ENCODE results near the gene SPOP. TPM values are rescaled to one million over a fixed set of nuclear protein-coding genes. Genes with fewer than 3 reads are reported as not detected.

The SPOP gene
- total RNA-seq, 4 donors from 2014 or later = 44.3 to 147 (median 99.0) TPM

GRCh38 chr17:49567871-49568694 is 109.8 kb downstream of the SPOP start:
- H3K27ac ChIP-seq = peak overlapping the region; percentile 80 to 81
- no peaks in the 10 kb centered on the region for H3K36me3 ChIP-seq
- H3K4me1 ChIP-seq = peaks cover 0 to 10% of the 10 kb centered on the region in 2 donors
- DNase-seq = peak; percentile 90
- no peaks in the 10 kb centered on the region for H3K27me3 ChIP-seq
- peak; percentile 97 to 100 (median 98) for TF ChIP-seq CTCF (IDR thresholded peaks at IDR 0.05)
- TF ChIP-seq POLR2A (IDR thresholded peaks at IDR 0.05) = no peak
- peak overlapping the region in 1 of 2 donors; percentile 23 for H3K4me3 ChIP-seq
- no peaks in the 10 kb centered on the region for H3K9me3 ChIP-seq
- intact Hi-C loops (cut with DNase I; ENCODE audit: low total_unique reads) = loop anchor here (1.0 kb wide), 1 partner anchor 127 kb away; no protein-coding TSS in a partner anchor

GRCh38 chr17:49567104-49567521 is 110.8 kb downstream of the SPOP start:
- no peak for TF ChIP-seq CTCF (IDR thresholded peaks at IDR 0.05)
- TF ChIP-seq POLR2A (IDR thresholded peaks at IDR 0.05) = no peak
- no peaks in the 10 kb centered on the region for H3K9me3 ChIP-seq
- H3K36me3 ChIP-seq = no peaks in the 10 kb centered on the region
- peak in 1 of 2 donors; percentile 43 for DNase-seq
- no peak overlapping the region for H3K4me3 ChIP-seq
- peak overlapping the region; percentile 80 to 81 for H3K27ac ChIP-seq
- H3K27me3 ChIP-seq = no peaks in the 10 kb centered on the region
- intact Hi-C loops (cut with DNase I; ENCODE audit: low total_unique reads) = no loop called here
- peaks cover 0 to 10% of the 10 kb centered on the region in 2 donors for H3K4me1 ChIP-seq

GRCh38 chr17:49566668-49567071 is 111.2 kb downstream of the SPOP start:
- Histone ChIP-seq H3K27ac (peak overlapping the region; percentile 80 to 81), H3K27me3 (no peaks in the 10 kb centered on the region), H3K9me3 (no peaks in the 10 kb centered on the region), H3K36me3 (no peaks in the 10 kb centered on the region), H3K4me3 (no peak overlapping the region), H3K4me1 (peaks cover 0 to 10% of the 10 kb centered on the region in 2 donors)
- intact Hi-C loops (cut with DNase I; ENCODE audit: low total_unique reads) = no loop called here
- DNase-seq = peak; percentile 52 to 66
- TF ChIP-seq CTCF (IDR thresholded peaks at IDR 0.05) (no peak), POLR2A (IDR thresholded peaks at IDR 0.05) (no peak)

- H3K4me3 ChIP-seq = no peak overlapping the region
- peak; percentile 89 to 94 for DNase-seq
Observed at GRCh38 chr17:49565948-49566491, 111.9 kb downstream of the SPOP start.

More at GRCh38 chr17:49565948-49566491, 111.9 kb downstream of the SPOP start:
- intact Hi-C loops (cut with DNase I; ENCODE audit: low total_unique reads) = no loop called here
- no peaks in the 10 kb centered on the region for H3K27me3 ChIP-seq
- peak overlapping the region; percentile 80 to 81 for H3K27ac ChIP-seq
- TF ChIP-seq CTCF (IDR thresholded peaks at IDR 0.05) (peak in 1 of 4 experiments; percentile 6), POLR2A (IDR thresholded peaks at IDR 0.05) (no peak)
- no peaks in the 10 kb centered on the region for H3K36me3 ChIP-seq
- H3K9me3 ChIP-seq = no peaks in the 10 kb centered on the region
- peaks cover 0 to 10% of the 10 kb centered on the region in 2 donors for H3K4me1 ChIP-seq
